Keratinocyte (primary cell): ENCODE data around the gene EGFR. TPM values are rescaled to one million over a fixed set of nuclear protein-coding genes. Genes with fewer than 3 reads are reported as not detected.

Source experiments
- DNase-seq: peaks from one replicate; pipeline ENCODE4 v3.0.0-alpha.2; 2011; ENCODE audit warnings: low read depth, missing footprints, low spot score
- FAIRE-seq: peaks from 2 replicates; lab custom pipeline; 2011; peaks lifted over from hg19 to GRCh38; lab: Jason Lieb, UNC
- H2AFZ ChIP-seq: 2 replicates; pipeline ENCODE4 v1.6.0; 2012; ENCODE audit warnings: low read length, control low read depth, inconsistent platforms; ENCODE audit not compliant: control insufficient read depth
- H3K27ac ChIP-seq: 2 replicates; pipeline ENCODE4 v1.5.1; 2011; ENCODE audit warnings: low read length; ENCODE audit not compliant: control insufficient read depth, insufficient read depth
- H3K27me3 ChIP-seq: 3 replicates; pipeline ENCODE4 v1.6.0; 2011; ENCODE audit warnings: low read length; ENCODE audit not compliant: control insufficient read depth, insufficient read depth; ENCODE audit errors: extremely low read depth
- H3K36me3 ChIP-seq, 2 experiments: 2 replicates in 1 of 2; 3 replicates in 1 of 2; pipeline ENCODE4 v1.5.1; 2011; ENCODE audit warnings: low read length in 2 of 2, mild to moderate bottlenecking in 1 of 2; ENCODE audit not compliant: control insufficient read depth in 2 of 2, insufficient read depth in 2 of 2; ENCODE audit errors: extremely low read depth in 1 of 2
- H3K4me1 ChIP-seq: 3 replicates; pipeline ENCODE4 v1.5.1; 2011; ENCODE audit warnings: low read length; ENCODE audit not compliant: control insufficient read depth, insufficient read depth; ENCODE audit errors: extremely low read depth
- H3K4me2 ChIP-seq: 3 replicates; pipeline ENCODE4 v1.6.0; 2011; ENCODE audit warnings: low read depth, low read length; ENCODE audit not compliant: control insufficient read depth, insufficient read depth; ENCODE audit errors: extremely low read depth
- H3K4me3 ChIP-seq, 3 experiments: fragments of 200-600 bp in 1 of 3; sonication (generic) in 1 of 3; 2 replicates in 2 of 3; 3 replicates in 1 of 3; pipeline ENCODE4 v1.5.1; 2011 to 2016; ENCODE audit warnings: low read length in 3 of 3, mild to moderate bottlenecking in 3 of 3, control low read depth in 2 of 3, inconsistent platforms in 1 of 3, low read depth in 1 of 3, mixed read lengths in 1 of 3, mixed run types in 1 of 3, moderate library complexity in 1 of 3; ENCODE audit not compliant: control insufficient read depth in 2 of 3, insufficient read depth in 2 of 3; ENCODE audit errors: extremely low read depth in 1 of 3
- H3K79me2 ChIP-seq: 2 replicates; pipeline ENCODE4 v1.6.0; 2012; ENCODE audit warnings: low read length; ENCODE audit not compliant: control insufficient read depth, insufficient read depth
- H3K9ac ChIP-seq: 3 replicates; pipeline ENCODE4 v1.6.0; 2011; ENCODE audit warnings: low read length; ENCODE audit not compliant: control insufficient read depth, insufficient read depth; ENCODE audit errors: extremely low read depth
- H3K9me1 ChIP-seq: 3 replicates; pipeline ENCODE4 v1.6.0; 2011; ENCODE audit warnings: low read length; ENCODE audit not compliant: control insufficient read depth, insufficient read depth; ENCODE audit errors: extremely low read depth
- H3K9me3 ChIP-seq: 2 replicates; pipeline ENCODE4 v1.5.1; 2012; ENCODE audit warnings: low read depth, low read length; ENCODE audit not compliant: control insufficient read depth
- H4K20me1 ChIP-seq: 3 replicates; pipeline ENCODE4 v1.6.0; 2011; ENCODE audit warnings: low read length; ENCODE audit not compliant: control insufficient read depth, insufficient read depth; ENCODE audit errors: extremely low read depth
- CTCF ChIP-seq, 3 experiments: IDR thresholded peaks in 1 of 3; conservative IDR thresholded peaks in 1 of 3; optimal IDR thresholded peaks in 1 of 3; 2 replicates in 2 of 3; 3 replicates in 1 of 3; pipeline versions ENCODE3 to v1.5.1; 2011; ENCODE audit warnings: low read length in 3 of 3, mild to moderate bottlenecking in 3 of 3, moderate library complexity in 2 of 3, control low read depth in 1 of 3, inconsistent platforms in 1 of 3; ENCODE audit not compliant: insufficient read depth in 2 of 3; ENCODE audit errors: extremely low read depth in 1 of 3
- EZH2 ChIP-seq: IDR thresholded peaks from one replicate; pipeline ENCODE4 v1.6.1; 2012; ENCODE audit warnings: inconsistent platforms, mild to moderate bottlenecking, low read length, moderate library complexity
- dilution Hi-C: fragments of 300-500 bp; cut with MboI; formaldehyde crosslinking; loops from one replicate; pipeline ENCODE4 v1.7.0; 2020; ENCODE audit warnings: low sequenced_read_pairs; ENCODE audit not compliant: extremely low pct_ligation_motif_present
- polyA plus RNA-seq, 5 experiments: library from polyadenylated mRNA; depleted of rRNA in 3 of 5; stranded (reverse) in 3 of 5; stranded (forward) in 1 of 5; unstranded in 1 of 5; fragments of >200 nt; gene quantifications; 1 replicate in 1 of 5; 2 replicates in 3 of 5; 3 replicates in 1 of 5; pipeline versions ENCODE4 v1.2.1 to v1.2.3, GENCODE V29; 2011 to 2012; ENCODE audit warnings: missing spikeins in 2 of 5, low read depth in 1 of 5, low replicate concordance in 1 of 5

The EGFR gene
- polyA plus RNA-seq, 1 donor (not counting 4 experiments of a cell fraction or from before 2014, with no cell fraction given) = 120 TPM

GRCh38 chr7:55224810-55225209 is 206.0 kb downstream of the EGFR start:
- Histone ChIP-seq H3K36me3 (no peaks in the 10 kb centered on the region), H2AFZ (no peak overlapping the region), H3K9me3 (no peaks in the 10 kb centered on the region), H3K79me2 (no peaks in the 10 kb centered on the region), H3K9ac (no peak overlapping the region), H3K4me2 (no peak overlapping the region), H3K27me3 (peaks cover 17% of the 10 kb centered on the region), H3K4me3 (no peak overlapping the region), H3K9me1 (no peaks in the 10 kb centered on the region), H3K4me1 (no peaks in the 10 kb centered on the region), H3K27ac (no peak overlapping the region), H4K20me1 (no peaks in the 10 kb centered on the region)
- FAIRE-seq = no peak
- TF ChIP-seq EZH2 (no peak), CTCF (optimal IDR thresholded peaks at IDR 0.05 in 1 of 3, IDR thresholded peaks at IDR 0.05 in 1 of 3, conservative IDR thresholded peaks at IDR 0.05 in 1 of 3; ENCODE audit: extremely low read depth in 1 of 3, insufficient read depth in 2 of 3, low read length in 3 of 3) (no peak)
- DNase-seq = no peak
- dilution Hi-C loops = no loop called here

DNA sequence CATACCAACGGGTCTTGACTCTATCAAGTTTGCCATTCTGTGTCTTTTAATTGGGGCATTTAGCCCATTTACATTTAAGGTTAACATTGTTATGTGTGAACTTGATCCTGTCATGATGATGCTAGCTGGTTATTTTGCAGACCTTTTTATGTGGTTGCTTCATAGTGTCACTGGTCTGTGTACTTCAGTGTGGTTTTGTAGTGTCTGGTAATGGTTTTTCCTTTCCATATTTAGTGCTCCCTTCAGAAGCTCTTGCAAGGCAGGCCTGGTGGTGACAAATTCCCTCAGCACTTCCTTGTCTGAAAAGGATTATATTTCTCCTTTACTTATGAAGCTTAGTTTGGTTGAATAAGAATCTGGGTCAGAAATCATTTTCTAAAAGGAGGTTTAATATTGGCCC is 211.2 kb downstream of the EGFR start:
- Histone ChIP-seq H3K79me2 (no peaks in the 10 kb centered on the region), H3K9ac (no peak overlapping the region), H3K9me3 (no peaks in the 10 kb centered on the region), H3K4me1 (no peaks in the 10 kb centered on the region), H2AFZ (no peak overlapping the region), H3K4me3 (no peak overlapping the region), H3K27me3 (peaks cover 32% of the 10 kb centered on the region), H3K4me2 (no peak overlapping the region), H4K20me1 (no peaks in the 10 kb centered on the region), H3K27ac (no peak overlapping the region), H3K9me1 (no peaks in the 10 kb centered on the region), H3K36me3 (no peaks in the 10 kb centered on the region)
- FAIRE-seq (no peak), DNase-seq (no peak)
- dilution Hi-C loops = no loop called here
- TF ChIP-seq CTCF (optimal IDR thresholded peaks at IDR 0.05 in 1 of 3, IDR thresholded peaks at IDR 0.05 in 1 of 3, conservative IDR thresholded peaks at IDR 0.05 in 1 of 3; ENCODE audit: extremely low read depth in 1 of 3, insufficient read depth in 2 of 3, low read length in 3 of 3) = no peak
- no peak for TF ChIP-seq EZH2
